Neural crest cell (in vitro differentiated cells): ENCODE measurements around the gene GLB1L2. TPM values are rescaled to one million over a fixed set of nuclear protein-coding genes. Genes with fewer than 3 reads are reported as not detected.

Experiments used
- DNase-seq: peaks from one replicate; pipeline ENCODE4 v3.0.0; 2021; ENCODE audit warnings: low read depth, mixed read lengths, low spot score
- H3K27ac Mint-ChIP-seq: one replicate; pipeline ENCODE4 v1.8.0; 2021; ENCODE audit warnings: mild to moderate bottlenecking, mixed read lengths; ENCODE audit not compliant: unreplicated experiment
- H3K27me3 Mint-ChIP-seq: 2 replicates; pipeline ENCODE4 v1.8.0; 2021; ENCODE audit warnings: low read depth, mild to moderate bottlenecking, mixed read lengths
- H3K36me3 Mint-ChIP-seq: 2 replicates; pipeline ENCODE4 v1.8.0; 2021; ENCODE audit warnings: low read depth, mild to moderate bottlenecking, mixed read lengths
- H3K4me1 Mint-ChIP-seq: 2 replicates; pipeline ENCODE4 v1.8.0; 2021; ENCODE audit warnings: mixed read lengths
- H3K4me3 Mint-ChIP-seq: one replicate; pipeline ENCODE4 v1.8.0; 2021; ENCODE audit warnings: mild to moderate bottlenecking, mixed read lengths
- H3K9me3 Mint-ChIP-seq: 2 replicates; pipeline ENCODE4 v1.8.0; 2021; ENCODE audit warnings: mixed read lengths
- total RNA-seq: library from RNA; stranded (reverse); gene quantifications from 2 replicates; pipeline ENCODE4 v1.2.1, GENCODE V29; 2021
- TF ChIP-seq, protein P1 (sequence below): fragments of 200-600 bp; sonication (generic); conservative IDR thresholded peaks from 2 replicates; pipeline ENCODE4 v1.5.0; 2021; ENCODE audit warnings: antibody characterized with exemption, mild to moderate bottlenecking

GLB1L2 gene
- total RNA-seq, 1 donor from 2014 or later: 15.4 TPM

DNA sequence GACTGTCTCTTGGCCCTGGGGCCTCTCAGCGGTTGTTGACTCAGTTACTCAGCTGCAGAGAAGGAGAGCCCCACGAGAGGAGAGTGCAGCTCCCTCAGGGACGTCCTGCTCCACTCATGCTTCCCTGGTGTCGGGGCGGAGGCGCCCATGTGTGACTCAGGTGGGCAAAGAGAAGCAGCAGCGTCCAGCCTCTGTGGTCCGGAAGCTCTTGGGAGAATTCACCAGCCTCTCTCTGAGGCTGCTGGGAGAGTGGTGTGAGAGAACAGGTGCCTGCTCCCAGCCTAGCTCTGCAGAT lies 25.7 kb downstream of the GLB1L2 start:
- no peak for DNase-seq
- Mint-ChIP-seq H3K9me3 (no peaks in the 10 kb centered on the region), H3K27me3 (no peaks in the 10 kb centered on the region), H3K4me3 (no peak overlapping the region), H3K27ac (no peak overlapping the region), H3K4me1 (peaks cover 5% of the 10 kb centered on the region), H3K36me3 (peaks cover 6% of the 10 kb centered on the region)
- TF ChIP-seq, protein P1, sequence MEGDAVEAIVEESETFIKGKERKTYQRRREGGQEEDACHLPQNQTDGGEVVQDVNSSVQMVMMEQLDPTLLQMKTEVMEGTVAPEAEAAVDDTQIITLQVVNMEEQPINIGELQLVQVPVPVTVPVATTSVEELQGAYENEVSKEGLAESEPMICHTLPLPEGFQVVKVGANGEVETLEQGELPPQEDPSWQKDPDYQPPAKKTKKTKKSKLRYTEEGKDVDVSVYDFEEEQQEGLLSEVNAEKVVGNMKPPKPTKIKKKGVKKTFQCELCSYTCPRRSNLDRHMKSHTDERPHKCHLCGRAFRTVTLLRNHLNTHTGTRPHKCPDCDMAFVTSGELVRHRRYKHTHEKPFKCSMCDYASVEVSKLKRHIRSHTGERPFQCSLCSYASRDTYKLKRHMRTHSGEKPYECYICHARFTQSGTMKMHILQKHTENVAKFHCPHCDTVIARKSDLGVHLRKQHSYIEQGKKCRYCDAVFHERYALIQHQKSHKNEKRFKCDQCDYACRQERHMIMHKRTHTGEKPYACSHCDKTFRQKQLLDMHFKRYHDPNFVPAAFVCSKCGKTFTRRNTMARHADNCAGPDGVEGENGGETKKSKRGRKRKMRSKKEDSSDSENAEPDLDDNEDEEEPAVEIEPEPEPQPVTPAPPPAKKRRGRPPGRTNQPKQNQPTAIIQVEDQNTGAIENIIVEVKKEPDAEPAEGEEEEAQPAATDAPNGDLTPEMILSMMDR: no peak

DNA sequence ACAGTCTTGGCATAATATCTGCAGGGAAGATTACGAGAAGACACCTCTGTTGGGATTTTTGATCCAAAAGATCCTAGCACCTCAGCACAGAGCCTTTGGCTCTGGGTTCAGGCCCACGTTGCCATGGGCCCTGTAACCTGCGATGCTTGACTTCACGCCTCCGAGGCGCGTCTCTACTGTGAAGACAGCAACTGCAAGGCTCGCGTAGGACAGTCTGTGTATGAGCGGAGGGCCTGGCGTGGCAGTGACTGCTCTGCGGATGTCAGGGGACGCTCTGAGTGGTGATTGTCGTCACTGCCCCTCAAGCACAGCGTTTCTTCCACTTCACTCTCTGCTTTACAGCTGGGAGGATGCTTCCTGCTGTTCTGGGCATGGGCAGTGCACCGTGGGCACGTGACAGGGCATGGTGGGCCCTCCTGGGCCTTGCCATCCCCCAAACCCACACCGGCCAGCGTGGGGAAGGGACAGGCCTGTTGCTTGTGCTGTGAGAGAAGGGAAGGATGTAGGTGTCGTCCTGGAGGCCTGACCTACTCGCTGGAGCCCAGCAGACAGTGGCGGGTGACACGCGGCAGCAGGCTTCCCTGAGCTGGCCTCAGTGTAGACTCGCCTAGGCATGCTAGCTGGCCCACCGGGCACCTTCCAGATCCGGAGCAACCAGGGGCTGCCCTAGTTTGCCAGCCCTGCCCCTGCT lies 26.5 kb downstream of the GLB1L2 start:
- Mint-ChIP-seq H3K27ac (no peak overlapping the region), H3K4me3 (no peak overlapping the region), H3K4me1 (peaks cover 5% of the 10 kb centered on the region), H3K27me3 (no peaks in the 10 kb centered on the region), H3K9me3 (no peaks in the 10 kb centered on the region), H3K36me3 (peaks cover 5% of the 10 kb centered on the region)
- TF ChIP-seq, protein P1: no peak
- no peak for DNase-seq

DNA sequence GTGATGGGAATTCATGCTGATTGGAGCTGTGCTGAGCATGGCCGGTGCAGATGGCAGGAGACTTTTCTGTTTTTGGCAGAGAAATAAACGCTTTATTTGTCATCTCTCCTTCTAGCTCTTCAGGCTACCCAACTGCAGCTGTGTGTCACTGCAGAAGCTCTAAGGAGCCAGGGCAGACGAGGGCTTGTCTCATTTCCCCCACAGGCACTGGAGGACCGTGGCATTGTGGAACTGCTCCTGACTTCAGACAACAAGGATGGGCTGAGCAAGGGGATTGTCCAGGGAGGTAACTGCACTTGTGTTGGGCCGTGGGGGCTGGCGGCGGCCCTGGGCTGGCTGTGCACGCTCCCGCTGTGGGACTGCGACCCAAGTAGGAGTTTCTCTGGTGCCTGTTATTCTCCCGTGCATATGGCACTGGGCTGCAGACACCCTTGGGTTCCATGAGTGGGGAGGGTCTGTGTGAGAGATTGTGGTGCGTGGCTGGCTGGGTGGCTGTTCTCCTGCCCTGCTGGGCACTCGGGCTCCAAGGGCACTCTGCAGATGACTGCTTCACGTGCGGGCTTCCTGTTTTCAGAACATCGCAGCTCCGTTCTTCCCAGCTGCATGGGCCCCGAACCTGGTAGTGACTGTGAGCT lies 27.2 kb downstream of the GLB1L2 start:
- Mint-ChIP-seq H3K4me1 (peaks cover 5% of the 10 kb centered on the region), H3K9me3 (no peaks in the 10 kb centered on the region), H3K27me3 (no peaks in the 10 kb centered on the region), H3K27ac (no peak overlapping the region), H3K4me3 (no peak overlapping the region), H3K36me3 (no peaks in the 10 kb centered on the region)
- no peak for DNase-seq
- TF ChIP-seq, protein P1: no peak

DNA sequence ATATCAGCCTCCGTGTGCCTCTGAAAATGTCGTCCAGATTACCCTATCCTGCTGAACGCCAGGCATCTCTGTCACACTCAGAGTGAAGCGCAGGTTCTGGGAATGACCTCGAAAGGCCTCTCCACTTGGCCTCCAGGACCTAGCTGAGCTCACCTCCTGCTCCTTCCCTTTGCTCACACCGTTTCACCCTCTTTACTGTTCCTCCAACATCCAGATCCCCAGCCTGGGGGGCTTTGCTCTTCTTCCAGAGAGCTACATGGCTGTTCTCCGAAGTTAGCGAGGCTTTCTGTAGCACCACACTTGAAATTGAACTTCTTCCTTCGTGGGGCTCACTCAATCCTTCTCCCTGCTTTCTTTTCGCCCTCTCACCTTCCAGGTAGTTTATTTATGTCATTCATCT lies 27.9 kb downstream of the GLB1L2 start:
- TF ChIP-seq, protein P1: no peak
- peaks cover 5% of the 10 kb centered on the region for H3K4me1 Mint-ChIP-seq
- H3K27ac Mint-ChIP-seq: no peak overlapping the region
- H3K9me3 Mint-ChIP-seq: no peaks in the 10 kb centered on the region
- H3K36me3 Mint-ChIP-seq: no peaks in the 10 kb centered on the region
- H3K4me3 Mint-ChIP-seq: no peak overlapping the region
- DNase-seq: no peak
- no peaks in the 10 kb centered on the region for H3K27me3 Mint-ChIP-seq

DNA sequence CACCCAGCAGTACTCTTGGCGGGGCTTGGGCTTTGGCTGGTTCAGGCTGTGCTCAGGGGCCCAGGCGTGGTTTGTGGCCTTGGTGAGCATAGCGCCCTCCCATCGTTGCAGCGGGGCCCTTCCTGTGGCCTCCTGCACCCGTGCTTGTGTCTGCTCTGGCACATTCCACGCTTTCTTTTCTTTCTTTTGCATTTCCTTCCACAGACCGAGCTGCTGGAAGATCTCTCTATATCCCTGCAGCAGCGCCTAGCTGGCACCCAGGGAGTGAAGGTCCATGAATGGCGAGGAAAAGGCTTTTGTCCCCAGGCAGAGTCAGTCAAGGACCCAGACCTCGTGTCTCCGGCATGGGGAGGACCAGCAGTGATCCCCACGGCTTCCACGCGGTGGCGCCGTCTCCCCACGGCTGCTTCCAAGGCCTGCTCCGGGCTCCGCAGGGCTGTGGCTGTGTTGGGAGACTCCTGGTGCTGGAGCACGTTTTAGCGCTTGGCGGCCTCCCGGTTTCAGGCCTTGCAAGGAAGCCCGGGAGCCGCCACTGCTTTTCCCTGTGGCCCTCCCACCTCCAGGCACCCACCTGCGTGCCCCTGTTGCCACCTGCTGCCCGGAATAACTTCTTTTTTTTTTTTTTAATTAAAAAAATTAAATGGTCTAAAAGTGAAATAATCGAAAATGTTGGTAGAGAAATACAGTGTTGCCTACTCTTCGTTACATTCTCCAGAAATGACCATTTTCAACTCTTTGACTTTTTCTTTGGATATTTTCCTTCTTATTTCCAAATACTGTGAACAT lies 28.5 kb downstream of the GLB1L2 start:
- Mint-ChIP-seq H3K4me3 (no peak overlapping the region), H3K9me3 (no peaks in the 10 kb centered on the region), H3K27ac (no peak overlapping the region), H3K27me3 (no peaks in the 10 kb centered on the region), H3K36me3 (no peaks in the 10 kb centered on the region), H3K4me1 (peaks cover 5% of the 10 kb centered on the region)
- TF ChIP-seq, protein P1: peak; percentile 97
- peak; percentile 97 for DNase-seq
